Breast epithelium (tissue), 4 donors: ENCODE measurements around the gene DHRS7B. TPM values are rescaled to one million over a fixed set of nuclear protein-coding genes. Genes with fewer than 3 reads are reported as not detected.
"Not testable (repeated sequence)": the region's sequence is repeated elsewhere in the genome, so short reads cannot be mapped to it uniquely, and the experiment has no call there.

Experiments used
- DNase-seq, 2 donors: peaks; one replicate each; pipeline ENCODE4 v3.0.0-alpha.2; 2019; ENCODE audit warnings: low spot score in 2 of 2
- H3K27ac ChIP-seq, 2 donors: fragments of 200-600 bp; sonication (generic) in 1 of 2; one replicate each; pipeline ENCODE4 v1.5.1; 2016 to 2019; ENCODE audit warnings: mild to moderate bottlenecking in 1 of 2
- H3K27me3 ChIP-seq, 2 donors: fragments of 200-600 bp; sonication (generic) in 1 of 2; one replicate each; pipeline versions ENCODE4 v1.5.1 to v1.6.0; 2017 to 2019; ENCODE audit warnings: control low read depth in 1 of 2, mild to moderate bottlenecking in 1 of 2
- H3K36me3 ChIP-seq: fragments of 200-600 bp; one replicate; pipeline ENCODE4 v1.5.1; 2019
- H3K4me1 ChIP-seq, 2 donors: fragments of 200-600 bp; sonication (generic); one replicate each; pipeline ENCODE4 v1.5.1; 2016 to 2019; ENCODE audit warnings: control low read depth in 1 of 2
- H3K4me3 ChIP-seq, 3 donors: fragments of 200-600 bp; sonication (generic); 1 replicate in 2 of 3; 2 replicates in 1 of 3; pipeline ENCODE4 v1.5.1; 2016 to 2019; ENCODE audit warnings: mild to moderate bottlenecking in 3 of 3, moderate library complexity in 2 of 3
- H3K9me3 ChIP-seq, 2 donors: fragments of 200-600 bp; sonication (generic) in 1 of 2; one replicate each; pipeline ENCODE4 v1.5.1; 2016 to 2019; ENCODE audit warnings: control low read depth in 1 of 2
- CTCF ChIP-seq, 3 donors: fragments of 450-650 bp; IDR thresholded peaks; one replicate each; pipeline ENCODE4 v1.5.1; 2016 to 2017; ENCODE audit warnings: antibody characterized with exemption in 3 of 3, mild to moderate bottlenecking in 3 of 3, moderate library complexity in 3 of 3
- POLR2A ChIP-seq: fragments of 450-650 bp; IDR thresholded peaks from one replicate; pipeline ENCODE4 v1.6.1; 2016; ENCODE audit warnings: antibody characterized with exemption, mild to moderate bottlenecking, moderate library complexity
- POLR2AphosphoS5 ChIP-seq, 3 donors: sonication (generic); formaldehyde crosslinking; IDR thresholded peaks; one replicate each; pipeline ENCODE4 v1.6.1; 2017; ENCODE audit warnings: antibody characterized with exemption in 3 of 3
- intact Hi-C: fragments of 100-400 bp; cut with DNase I; formaldehyde crosslinking; loops from one replicate; pipeline ENCODE4 v1.15.1; 2023; ENCODE audit warnings: low total_unique reads
- total RNA-seq, 3 donors: library from RNA; depleted of rRNA; stranded (reverse); fragments of >200 nt; gene quantifications; one replicate each; pipeline ENCODE4 v1.1.0, GENCODE V29; 2016

The DHRS7B gene
- total RNA-seq, 3 donors from 2014 or later: 53.7 to 64.0 (median 60.9) TPM

- intact Hi-C loops: no loop called here
- Histone ChIP-seq H3K27ac (no peak overlapping the region), H3K4me1 (no peaks in the 10 kb centered on the region)
Measured at GRCh38 chr17:21113716-21114115, 13.0 kb upstream of the DHRS7B start.

GRCh38 chr17:21114791-21115190 is 12.0 kb upstream of the DHRS7B start:
- intact Hi-C loops, H3K4me1 ChIP-seq, H3K9me3 ChIP-seq, H3K27me3 ChIP-seq, H3K36me3 ChIP-seq, H3K27ac ChIP-seq, DNase-seq, H3K4me3 ChIP-seq: not testable (repeated sequence)

More at GRCh38 chr17:21113716-21114115, 13.0 kb upstream of the DHRS7B start:
- Histone ChIP-seq H3K27me3 (no peaks in the 10 kb centered on the region), H3K9me3 (no peaks in the 10 kb centered on the region), H3K36me3 (no peaks in the 10 kb centered on the region), H3K4me3 (no peak overlapping the region)
- no peak for DNase-seq
- no peak for TF ChIP-seq POLR2A
- TF ChIP-seq POLR2AphosphoS5 (IDR thresholded peaks at IDR 0.05): no peak
- TF ChIP-seq CTCF (IDR thresholded peaks at IDR 0.05): no peak

- Histone ChIP-seq H3K27ac (peak overlapping the region; percentile 8 to 44), H3K4me1 (no peaks in the 10 kb centered on the region), H3K4me3 (peak overlapping the region in 1 of 3 donors; percentile 43), H3K27me3 (no peaks in the 10 kb centered on the region), H3K36me3 (no peaks in the 10 kb centered on the region), H3K9me3 (no peaks in the 10 kb centered on the region)
- DNase-seq: peak; percentile 57 to 67
- peak; percentile 74 to 79 (median 76) for TF ChIP-seq CTCF (IDR thresholded peaks at IDR 0.05)
- TF ChIP-seq POLR2A: no peak
- TF ChIP-seq POLR2AphosphoS5 (IDR thresholded peaks at IDR 0.05): peak in 2 of 3 donors; percentile 22 to 30
- intact Hi-C loops: no loop called here
Measured at GRCh38 chr17:21119247-21119918, 7.4 kb upstream of the DHRS7B start.

- TF ChIP-seq POLR2AphosphoS5 (IDR thresholded peaks at IDR 0.05): no peak
- no peak for TF ChIP-seq POLR2A
- TF ChIP-seq CTCF (IDR thresholded peaks at IDR 0.05): no peak
- Histone ChIP-seq H3K27me3 (no peaks in the 10 kb centered on the region), H3K36me3 (no peaks in the 10 kb centered on the region), H3K4me3 (no peak overlapping the region), H3K4me1 (no peaks in the 10 kb centered on the region), H3K27ac (no peak overlapping the region), H3K9me3 (no peaks in the 10 kb centered on the region)
- intact Hi-C loops: no loop called here
- DNase-seq: no peak
Measured at GRCh38 chr17:21119919-21120249, 6.9 kb upstream of the DHRS7B start.

- Histone ChIP-seq H3K27me3 (no peaks in the 10 kb centered on the region), H3K9me3 (no peaks in the 10 kb centered on the region), H3K27ac (no peak overlapping the region), H3K4me3 (no peak overlapping the region), H3K4me1 (peaks cover 0 to 8% of the 10 kb centered on the region in 2 donors), H3K36me3 (no peaks in the 10 kb centered on the region)
- intact Hi-C loops: no loop called here
- TF ChIP-seq POLR2A: no peak
- no peak for DNase-seq
Measured at GRCh38 chr17:21124086-21124485, 2.7 kb upstream of the DHRS7B start.

GRCh38 chr17:21124517-21124916 is 2.2 kb upstream of the DHRS7B start:
- H3K36me3 ChIP-seq, H3K4me1 ChIP-seq, intact Hi-C loops, H3K27ac ChIP-seq, DNase-seq, H3K27me3 ChIP-seq, H3K9me3 ChIP-seq, H3K4me3 ChIP-seq: not testable (repeated sequence)

- H3K9me3 ChIP-seq: no peaks in the 10 kb centered on the region
- TF ChIP-seq CTCF (IDR thresholded peaks at IDR 0.05) (no peak), POLR2AphosphoS5 (IDR thresholded peaks at IDR 0.05) (no peak), POLR2A (no peak)
- H3K36me3 ChIP-seq: no peaks in the 10 kb centered on the region
- DNase-seq: no peak
- H3K27ac ChIP-seq: no peak overlapping the region
- H3K4me3 ChIP-seq: no peak overlapping the region
- intact Hi-C loops: no loop called here
- no peaks in the 10 kb centered on the region for H3K27me3 ChIP-seq
- H3K4me1 ChIP-seq: peaks cover 0 to 8% of the 10 kb centered on the region in 2 donors
Measured at GRCh38 chr17:21125862-21126261, 902 bp upstream of the DHRS7B start.
